Mesenchymal stem cell (in vitro differentiated cells and primary cell): Measurements from ENCODE around the gene METTL25B.
A peak's percentile ranks its signal among the peaks of the same experiment; 100 is the strongest.

Source experiments
- DNase-seq: peaks from one replicate; pipeline ENCODE4 v3.0.0-alpha.2; 2013
- H2AFZ ChIP-seq: one replicate; pipeline ENCODE4 v1.6.1; 2013; ENCODE audit warnings: low read depth, mild to moderate bottlenecking, control low read depth, inconsistent platforms, low read length, moderate library complexity
- H2AK5ac ChIP-seq: 2 replicates; pipeline ENCODE4 v1.6.1; 2013; ENCODE audit warnings: low read length, moderate library complexity, mild to moderate bottlenecking, inconsistent platforms; ENCODE audit not compliant: severe bottlenecking
- H2BK120ac ChIP-seq: one replicate; pipeline ENCODE4 v1.6.1; 2013; ENCODE audit warnings: low read depth, mild to moderate bottlenecking, inconsistent platforms, low read length, moderate library complexity
- H2BK12ac ChIP-seq, 2 experiments: one replicate each; pipeline ENCODE4 v1.6.1; 2013; ENCODE audit warnings: inconsistent platforms in 2 of 2, low read length in 2 of 2, mild to moderate bottlenecking in 2 of 2, moderate library complexity in 2 of 2, control low read depth in 1 of 2
- H2BK15ac ChIP-seq: one replicate; pipeline ENCODE4 v1.6.1; 2013; ENCODE audit warnings: mild to moderate bottlenecking, low read depth, inconsistent platforms; ENCODE audit not compliant: poor library complexity, severe bottlenecking
- H2BK5ac ChIP-seq: 2 replicates; pipeline ENCODE4 v1.6.1; 2013; ENCODE audit warnings: low read depth, mild to moderate bottlenecking, low read length, control low read depth, inconsistent platforms; ENCODE audit not compliant: poor library complexity, severe bottlenecking
- H3K14ac ChIP-seq, 2 experiments: one replicate each; pipeline ENCODE4 v1.6.1; 2013; ENCODE audit warnings: inconsistent platforms in 2 of 2, low read length in 2 of 2, control low read depth in 1 of 2, mild to moderate bottlenecking in 1 of 2, moderate library complexity in 1 of 2
- H3K18ac ChIP-seq, 2 experiments: one replicate each; pipeline ENCODE4 v1.6.1; 2013; ENCODE audit warnings: inconsistent platforms in 2 of 2, low read length in 2 of 2, control low read depth in 1 of 2, low read depth in 1 of 2, mild to moderate bottlenecking in 1 of 2
- H3K23ac ChIP-seq, 2 experiments: one replicate each; pipeline ENCODE4 v1.6.1; 2013; ENCODE audit warnings: inconsistent platforms in 2 of 2, low read length in 2 of 2, mild to moderate bottlenecking in 2 of 2, moderate library complexity in 2 of 2, control low read depth in 1 of 2
- H3K27ac ChIP-seq: 2 replicates; pipeline ENCODE4 v1.5.1; 2013; ENCODE audit warnings: mild to moderate bottlenecking, moderate library complexity, low read length, control low read depth, inconsistent platforms; ENCODE audit not compliant: poor library complexity, severe bottlenecking
- H3K27me3 ChIP-seq, 2 experiments: 2 replicates each; pipeline versions ENCODE4 v1.6.1 to v1.7.0; 2013; ENCODE audit warnings: low read length in 2 of 2, mild to moderate bottlenecking in 2 of 2, moderate library complexity in 2 of 2, control low read depth in 1 of 2, inconsistent platforms in 1 of 2; ENCODE audit not compliant: control insufficient read depth in 1 of 2, insufficient read depth in 1 of 2
- H3K36me3 ChIP-seq, 2 experiments: 2 replicates each; pipeline versions ENCODE4 v1.6.1 to v1.7.0; 2013; ENCODE audit warnings: low read length in 2 of 2, control low read depth in 1 of 2, inconsistent platforms in 1 of 2, low read depth in 1 of 2, mild to moderate bottlenecking in 1 of 2; ENCODE audit not compliant: insufficient read depth in 2 of 2, control insufficient read depth in 1 of 2
- H3K4ac ChIP-seq, 2 experiments: one replicate each; pipeline ENCODE4 v1.6.1; 2013; ENCODE audit warnings: inconsistent platforms in 2 of 2, low read length in 2 of 2, mild to moderate bottlenecking in 2 of 2, moderate library complexity in 2 of 2, control low read depth in 1 of 2, low read depth in 1 of 2
- H3K4me1 ChIP-seq: 2 replicates; pipeline ENCODE4 v1.6.1; 2013; ENCODE audit warnings: low read depth, low read length, control low read depth; ENCODE audit not compliant: control insufficient read depth, insufficient read depth
- H3K4me2 ChIP-seq: 2 replicates; pipeline ENCODE4 v1.6.1; 2013; ENCODE audit warnings: low read length, mild to moderate bottlenecking, inconsistent platforms; ENCODE audit not compliant: poor library complexity, severe bottlenecking
- H3K4me3 ChIP-seq, 2 experiments: 2 replicates each; pipeline versions ENCODE4 v1.5.1 to v1.7.0; 2013; ENCODE audit warnings: low read length in 2 of 2, mild to moderate bottlenecking in 2 of 2, control low read depth in 1 of 2, low read depth in 1 of 2; ENCODE audit not compliant: insufficient read depth in 1 of 2
- H3K79me1 ChIP-seq: replicated peaks from 2 replicates; pipeline ENCODE4 v1.6.1; 2013; ENCODE audit warnings: mild to moderate bottlenecking, control low read depth, low read length, inconsistent platforms; ENCODE audit not compliant: poor library complexity, severe bottlenecking
- H3K9ac ChIP-seq: 2 replicates; pipeline ENCODE4 v1.7.0; 2013; ENCODE audit warnings: mild to moderate bottlenecking, low read length, moderate library complexity
- H3K9me3 ChIP-seq: 2 replicates; pipeline ENCODE4 v1.7.0; 2013; ENCODE audit warnings: mild to moderate bottlenecking, low read length; ENCODE audit not compliant: control insufficient read depth
- H4K8ac ChIP-seq: one replicate; pipeline ENCODE4 v1.6.1; 2013; ENCODE audit warnings: inconsistent platforms, mild to moderate bottlenecking, low read length, moderate library complexity
- H4K91ac ChIP-seq: one replicate; pipeline ENCODE4 v1.6.1; 2013; ENCODE audit warnings: mild to moderate bottlenecking, low read length, inconsistent platforms
- WGBS: methylation state at CpG from one replicate; pipeline ENCODE4 v1.1.7; 2013; ENCODE audit warnings: mixed read lengths; 5-methylcytosine and 5-hydroxymethylcytosine counted together

METTL25B gene

DNA sequence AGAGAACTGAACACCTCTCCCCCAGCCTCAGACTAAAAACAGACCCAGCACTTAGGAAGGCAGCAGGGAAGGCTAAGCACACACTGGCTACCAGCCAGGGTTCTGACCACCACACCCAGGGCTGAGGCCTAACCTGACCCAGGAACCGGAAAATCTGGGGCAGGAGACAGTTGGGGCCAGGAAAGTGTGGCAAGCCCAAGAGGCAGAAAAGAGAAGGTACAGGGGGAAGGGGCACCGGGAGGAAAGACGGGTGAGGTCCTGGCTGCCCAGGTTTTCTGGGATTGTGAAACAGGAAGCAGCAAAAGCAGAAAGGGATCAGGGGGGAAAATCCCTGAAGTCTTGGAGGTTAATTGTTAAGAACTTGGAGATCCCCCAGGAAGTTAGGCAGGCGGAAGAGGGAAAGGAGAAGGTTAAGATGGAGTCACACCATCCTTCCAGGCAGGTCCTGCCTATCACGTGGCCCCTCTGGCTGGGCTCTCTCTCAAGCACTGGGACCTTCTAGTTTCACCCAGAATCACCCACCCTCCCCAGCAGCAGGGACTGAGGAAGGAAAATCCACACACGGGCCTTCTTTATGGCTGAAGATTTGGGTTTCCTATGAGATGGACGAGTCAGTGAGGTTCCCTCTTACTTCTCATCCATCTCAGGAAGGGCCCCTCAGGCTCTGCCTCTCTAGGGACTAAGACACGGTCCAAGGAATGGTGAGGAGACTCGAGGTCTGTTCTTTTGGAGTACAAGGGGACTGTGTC is 20.6 kb downstream of the METTL25B start:
- Histone ChIP-seq H3K4me2 (peak overlapping the region; percentile 90), H3K4ac (peak overlapping the region; percentile 83 to 96), H2BK15ac (peak overlapping the region; percentile 86), H3K14ac (peak overlapping the region in 1 of 2 experiments; percentile 53), H3K4me3 (peak overlapping the region in 1 of 2 experiments; percentile 90), H3K9me3 (no peaks in the 10 kb centered on the region), H3K79me1 (peaks cover 3% of the 10 kb centered on the region), H4K91ac (peak overlapping the region; percentile 87), H3K18ac (peak overlapping the region; percentile 94 to 98), H2AK5ac (peak overlapping the region; percentile 99), H4K8ac (peak overlapping the region; percentile 97), H2BK5ac (peak overlapping the region; percentile 85), H3K9ac (peak overlapping the region; percentile 94), H3K27ac (peak overlapping the region; percentile 90), H2AFZ (no peak overlapping the region), H2BK12ac (peak overlapping the region; percentile 96 to 99), H3K23ac (peak overlapping the region in 1 of 2 experiments; percentile 85), H3K27me3 (no peaks in the 10 kb centered on the region), H3K36me3 (peaks cover 17 to 24% of the 10 kb centered on the region in 2 experiments), H2BK120ac (peak overlapping the region; percentile 98), H3K4me1 (peaks cover 46% of the 10 kb centered on the region)
- peak; percentile 93 for DNase-seq
- WGBS = 37% methylated on average over 6 of the region's 9 CpGs

DNA sequence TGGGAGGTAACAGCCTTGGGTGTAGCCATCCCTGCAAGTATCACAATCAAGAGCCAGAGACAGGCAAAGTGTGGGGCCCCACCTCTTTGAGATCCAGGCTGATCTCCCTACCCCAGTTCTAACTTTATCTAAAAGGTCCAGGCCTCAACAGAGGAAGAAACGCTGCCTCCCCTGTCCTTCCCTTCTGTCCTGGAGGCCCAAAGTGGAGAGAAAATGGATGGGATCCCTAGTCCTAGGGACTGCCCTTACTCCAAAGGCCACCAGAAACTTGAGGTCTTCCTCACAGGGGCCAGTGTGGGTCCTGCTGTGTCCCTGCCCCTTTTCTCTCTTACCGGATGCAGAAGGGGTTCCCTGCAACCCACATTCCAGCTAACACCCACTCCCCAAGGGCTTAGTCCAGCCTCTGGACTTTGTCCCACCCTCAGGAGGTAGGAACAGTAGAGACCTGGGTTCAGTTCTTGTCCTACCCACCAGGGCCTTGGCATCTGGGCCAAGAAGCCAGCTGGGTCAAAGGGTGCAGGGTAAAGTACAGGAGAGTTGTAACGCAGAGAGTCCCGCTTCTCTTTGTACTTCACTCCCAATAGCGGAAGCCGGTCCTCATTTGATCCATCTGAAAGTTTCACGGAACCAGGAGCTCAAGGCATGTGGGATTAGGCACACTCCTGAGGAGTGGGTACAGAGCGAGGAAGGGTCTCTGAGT is 21.3 kb downstream of the METTL25B start:
- Histone ChIP-seq H3K36me3 (peaks cover 13 to 18% of the 10 kb centered on the region in 2 experiments), H2BK5ac (peak overlapping the region; percentile 66), H3K14ac (peak overlapping the region; percentile 27 to 59), H2AK5ac (peak overlapping the region; percentile 99), H3K9me3 (no peaks in the 10 kb centered on the region), H3K27ac (peak overlapping the region; percentile 90), H2BK120ac (peak overlapping the region; percentile 85), H2BK12ac (peak overlapping the region; percentile 87 to 99), H3K9ac (peak overlapping the region; percentile 94), H3K4me3 (peak overlapping the region; percentile 12 to 90), H3K4me1 (peaks cover 45% of the 10 kb centered on the region), H4K91ac (peak overlapping the region; percentile 87), H3K79me1 (peaks cover 5% of the 10 kb centered on the region), H4K8ac (peak overlapping the region; percentile 97), H3K18ac (peak overlapping the region; percentile 94 to 98), H2BK15ac (peak overlapping the region; percentile 86), H3K4me2 (peak overlapping the region; percentile 90), H3K23ac (peak overlapping the region in 1 of 2 experiments; percentile 95), H3K27me3 (no peaks in the 10 kb centered on the region), H3K4ac (peak overlapping the region; percentile 83 to 96), H2AFZ (no peak overlapping the region)
- no peak for DNase-seq
- WGBS = 73% methylated on average over 7 of the region's 8 CpGs

DNA sequence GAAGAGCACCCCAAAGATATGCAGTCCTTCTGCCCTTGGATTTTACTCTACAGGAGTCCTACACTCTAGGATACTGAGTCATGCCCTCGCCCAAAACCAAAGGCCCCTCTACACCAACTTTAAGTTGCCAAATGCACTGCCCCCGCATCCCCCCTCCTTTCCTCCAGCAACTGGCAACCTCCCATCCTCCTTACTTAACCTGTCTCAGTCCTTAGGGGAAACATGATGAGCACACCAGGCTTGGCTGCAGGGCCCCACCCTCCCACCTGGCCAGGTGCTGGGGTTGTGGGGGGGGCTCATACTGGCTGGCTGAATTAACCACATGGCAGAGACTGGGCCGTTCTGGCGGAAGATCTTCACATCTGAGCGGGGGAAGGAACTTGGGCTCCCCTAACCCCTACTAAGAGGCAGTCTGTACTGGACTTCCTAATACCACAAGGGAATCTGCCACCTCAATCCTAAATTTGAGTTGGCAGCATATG is 22.0 kb downstream of the METTL25B start:
- H2BK5ac ChIP-seq = peak overlapping the region; percentile 74
- no peak overlapping the region for H2BK15ac ChIP-seq
- peaks cover 6 to 11% of the 10 kb centered on the region in 2 experiments for H3K36me3 ChIP-seq
- peak overlapping the region; percentile 0 to 86 for H3K23ac ChIP-seq
- peak overlapping the region in 1 of 2 experiments; percentile 53 for H3K14ac ChIP-seq
- peak overlapping the region; percentile 90 for H3K27ac ChIP-seq
- peak overlapping the region; percentile 14 to 92 for H2BK12ac ChIP-seq
- WGBS = 7% methylated on average over 3 of the region's 5 CpGs
- peak overlapping the region; percentile 90 for H3K4me2 ChIP-seq
- peaks cover 5% of the 10 kb centered on the region for H3K79me1 ChIP-seq
- peak overlapping the region; percentile 57 for H4K8ac ChIP-seq
- H3K18ac ChIP-seq = peak overlapping the region; percentile 97 to 98
- H2AFZ ChIP-seq = no peak overlapping the region
- H3K9ac ChIP-seq = peak overlapping the region; percentile 94
- peak overlapping the region; percentile 99 for H2AK5ac ChIP-seq
- DNase-seq = no peak
- H3K27me3 ChIP-seq = no peaks in the 10 kb centered on the region
- peak overlapping the region; percentile 83 to 99 for H3K4ac ChIP-seq
- H2BK120ac ChIP-seq = peak overlapping the region; percentile 85
- H4K91ac ChIP-seq = peak overlapping the region; percentile 87
- H3K4me3 ChIP-seq = peak overlapping the region; percentile 84 to 90
- no peaks in the 10 kb centered on the region for H3K9me3 ChIP-seq
- peaks cover 39% of the 10 kb centered on the region for H3K4me1 ChIP-seq
